DND-41 (cell line): Measurements from ENCODE around the gene DHX57.

Source experiments
- ATAC-seq: fragments of 200-7000 bp; cut with Tn5 transposase; 3 replicates; pipeline ENCODE4 v1.9.1; 2021; ENCODE audit warnings: low read depth; ENCODE audit not compliant: insufficient read depth
- DNase-seq: peaks from one replicate; pipeline ENCODE4 v3.0.0-alpha.2; 2020
- H2AFZ ChIP-seq: 2 replicates; pipeline ENCODE4 v1.6.0; 2012; ENCODE audit warnings: low read depth, low read length
- H3K27ac ChIP-seq: 2 replicates; pipeline ENCODE4 v1.5.1; 2012; ENCODE audit warnings: low read length, inconsistent platforms
- H3K27me3 ChIP-seq: fragments of 200-600 bp; sonication (generic); 2 replicates; pipeline ENCODE4 v1.6.0; 2012; ENCODE audit warnings: low read length, mild to moderate bottlenecking, inconsistent platforms; ENCODE audit not compliant: insufficient read depth, poor library complexity
- H3K36me3 ChIP-seq: 2 replicates; pipeline ENCODE4 v1.5.1; 2012; ENCODE audit warnings: low read length, inconsistent platforms; ENCODE audit not compliant: insufficient read depth
- H3K4me1 ChIP-seq: 2 replicates; pipeline ENCODE4 v1.5.1; 2012; ENCODE audit warnings: mild to moderate bottlenecking, low read length; ENCODE audit not compliant: insufficient read depth
- H3K4me2 ChIP-seq: 2 replicates; pipeline ENCODE4 v1.6.0; 2012; ENCODE audit warnings: mild to moderate bottlenecking, moderate library complexity, low read length, inconsistent platforms; ENCODE audit not compliant: insufficient read depth
- H3K4me3 ChIP-seq, 2 experiments: fragments of 200-600 bp in 1 of 2; shearing (Covaris generic) in 1 of 2; 2 replicates each; pipeline ENCODE4 v1.5.1; 2012 to 2016; ENCODE audit warnings: inconsistent platforms in 2 of 2, low read length in 2 of 2, mild to moderate bottlenecking in 2 of 2, low read depth in 1 of 2, moderate library complexity in 1 of 2
- H3K79me2 ChIP-seq: 2 replicates; pipeline ENCODE4 v1.6.0; 2012; ENCODE audit warnings: low read length, inconsistent platforms; ENCODE audit not compliant: insufficient read depth
- H3K9ac ChIP-seq: 2 replicates; pipeline ENCODE4 v1.6.0; 2012; ENCODE audit warnings: low read depth, mild to moderate bottlenecking, inconsistent platforms, low read length, moderate library complexity
- H3K9me3 ChIP-seq: 2 replicates; pipeline ENCODE4 v1.5.1; 2012; ENCODE audit warnings: low read length, moderate library complexity, mild to moderate bottlenecking, inconsistent platforms; ENCODE audit not compliant: insufficient read depth, severe bottlenecking
- H4K20me1 ChIP-seq: 2 replicates; pipeline ENCODE4 v1.6.0; 2012; ENCODE audit warnings: low read length; ENCODE audit not compliant: insufficient read depth
- CTCF ChIP-seq: IDR thresholded peaks from 2 replicates; pipeline ENCODE4 v1.5.1; 2012; ENCODE audit warnings: borderline replicate concordance, low read length, moderate library complexity, mild to moderate bottlenecking; ENCODE audit not compliant: poor library complexity, severe bottlenecking; ENCODE audit errors: extremely low read depth
- EZH2 ChIP-seq: IDR thresholded peaks from 3 replicates; pipeline ENCODE4 v1.6.1; 2012; ENCODE audit warnings: borderline replicate concordance, low read depth, mild to moderate bottlenecking, moderate library complexity, low read length, inconsistent platforms; ENCODE audit not compliant: severe bottlenecking

DHX57 gene

GRCh38 chr2:38889045-38889444 lies 13.3 kb upstream of the DHX57 start:
- Histone ChIP-seq H3K9ac (no peak overlapping the region), H2AFZ (no peak overlapping the region), H3K27me3 (no peaks in the 10 kb centered on the region), H3K27ac (no peak overlapping the region), H3K9me3 (no peaks in the 10 kb centered on the region), H3K79me2 (no peaks in the 10 kb centered on the region), H3K4me1 (no peaks in the 10 kb centered on the region), H4K20me1 (no peaks in the 10 kb centered on the region), H3K4me2 (no peak overlapping the region), H3K36me3 (no peaks in the 10 kb centered on the region), H3K4me3 (no peak overlapping the region)
- DNase-seq (no peak), ATAC-seq (no peak)
- no peak for TF ChIP-seq EZH2
- no peak for TF ChIP-seq CTCF

- no peak overlapping the region for H3K27ac ChIP-seq
- ATAC-seq, result no peak
- H3K79me2 ChIP-seq, result no peaks in the 10 kb centered on the region
- no peak overlapping the region for H3K4me3 ChIP-seq
- no peaks in the 10 kb centered on the region for H3K36me3 ChIP-seq
- no peaks in the 10 kb centered on the region for H4K20me1 ChIP-seq
- no peaks in the 10 kb centered on the region for H3K9me3 ChIP-seq
- no peak for TF ChIP-seq EZH2
- TF ChIP-seq CTCF, result no peak
- H2AFZ ChIP-seq, result no peak overlapping the region
- H3K27me3 ChIP-seq, result no peaks in the 10 kb centered on the region
- H3K4me2 ChIP-seq, result no peak overlapping the region
- no peak overlapping the region for H3K9ac ChIP-seq
- H3K4me1 ChIP-seq, result no peaks in the 10 kb centered on the region
- DNase-seq, result no peak
These were observed 12.3 kb upstream of the DHX57 start for GRCh38 chr2:38887902-38888554.

GRCh38 chr2:38887347-38887746 lies 11.6 kb upstream of the DHX57 start:
- Histone ChIP-seq H3K27ac (no peak overlapping the region), H3K4me2 (no peak overlapping the region), H3K79me2 (no peaks in the 10 kb centered on the region), H3K4me1 (no peaks in the 10 kb centered on the region), H3K27me3 (no peaks in the 10 kb centered on the region), H3K36me3 (no peaks in the 10 kb centered on the region), H4K20me1 (no peaks in the 10 kb centered on the region), H2AFZ (no peak overlapping the region), H3K9ac (no peak overlapping the region), H3K9me3 (no peaks in the 10 kb centered on the region), H3K4me3 (no peak overlapping the region)
- TF ChIP-seq CTCF (no peak), EZH2 (no peak)
- ATAC-seq (no peak), DNase-seq (no peak)

- H3K9ac ChIP-seq, result no peak overlapping the region
- no peak overlapping the region for H2AFZ ChIP-seq
- TF ChIP-seq CTCF, result no peak
- no peak for TF ChIP-seq EZH2
- no peak for ATAC-seq
- no peaks in the 10 kb centered on the region for H3K4me1 ChIP-seq
- no peaks in the 10 kb centered on the region for H3K9me3 ChIP-seq
- no peak overlapping the region for H3K4me3 ChIP-seq
- no peak overlapping the region for H3K27ac ChIP-seq
- no peaks in the 10 kb centered on the region for H3K79me2 ChIP-seq
- no peaks in the 10 kb centered on the region for H3K27me3 ChIP-seq
- H3K36me3 ChIP-seq, result no peaks in the 10 kb centered on the region
- no peak overlapping the region for H3K4me2 ChIP-seq
- no peak for DNase-seq
- H4K20me1 ChIP-seq, result no peaks in the 10 kb centered on the region
These were observed 10.3 kb upstream of the DHX57 start for GRCh38 chr2:38886063-38886462.
